Forelimb muscle (tissue), 1 donor: Measurements from ENCODE around the gene AGXT. TPM values are rescaled to one million over a fixed set of nuclear protein-coding genes. Genes with fewer than 3 reads are reported as not detected.
A peak's percentile ranks its signal among the peaks of the same experiment; 100 is the strongest.
"Not testable (repeated sequence)": the region's sequence is repeated elsewhere in the genome, so short reads cannot be mapped to it uniquely, and the experiment has no call there.

Source experiments
- DNase-seq: peaks from one replicate; pipeline ENCODE4 v3.0.0-alpha.2; 2013; ENCODE audit warnings: low read depth
- polyA plus RNA-seq: library from polyadenylated mRNA; unstranded; fragments of 120-200 nt; gene quantifications from one replicate; pipeline ENCODE4 v1.2.1, GENCODE V29; 2013; ENCODE audit not compliant: insufficient read length

Gene AGXT
- polyA plus RNA-seq, 1 donor = not detected

- no peak for DNase-seq
Observed at GRCh38 chr2:240839152-240840143, 29.2 kb upstream of the AGXT start.

GRCh38 chr2:240840435-240841060, 28.1 kb upstream of the AGXT start:
- DNase-seq = peak; percentile 40

- not testable (repeated sequence) for DNase-seq
Observed at GRCh38 chr2:240846309-240846708, 22.3 kb upstream of the AGXT start.

GRCh38 chr2:240846873-240847595, 21.6 kb upstream of the AGXT start:
- DNase-seq = no peak

GRCh38 chr2:240847817-240848216, 20.8 kb upstream of the AGXT start:
- no peak for DNase-seq

GRCh38 chr2:240848900-240849680, 19.5 kb upstream of the AGXT start:
- no peak for DNase-seq

GRCh38 chr2:240850026-240850425, 18.6 kb upstream of the AGXT start:
- no peak for DNase-seq

GRCh38 chr2:240850756-240851077, 17.9 kb upstream of the AGXT start:
- no peak for DNase-seq

GRCh38 chr2:240851078-240851991, 17.3 kb upstream of the AGXT start:
- peak; percentile 43 for DNase-seq

GRCh38 chr2:240852671-240853314, 15.8 kb upstream of the AGXT start:
- DNase-seq = no peak

- DNase-seq = no peak
Observed at GRCh38 chr2:240855670-240856069, 13.0 kb upstream of the AGXT start.

- DNase-seq = no peak
Observed at GRCh38 chr2:240856151-240856980, 12.3 kb upstream of the AGXT start.

- DNase-seq = no peak
Observed at GRCh38 chr2:240857039-240858008, 11.3 kb upstream of the AGXT start.

GRCh38 chr2:240858321-240858720, 10.3 kb upstream of the AGXT start:
- DNase-seq = no peak

- no peak for DNase-seq
Observed at GRCh38 chr2:240858871-240859270, 9.8 kb upstream of the AGXT start.

GRCh38 chr2:240861547-240861946, 7.1 kb upstream of the AGXT start:
- no peak for DNase-seq

- DNase-seq = no peak
Observed at GRCh38 chr2:240864475-240864874, 4.1 kb upstream of the AGXT start.

- no peak for DNase-seq
Observed at GRCh38 chr2:240865391-240865790, 3.2 kb upstream of the AGXT start.
